Measurements from ENCODE around the gene ADI1.

DNA sequence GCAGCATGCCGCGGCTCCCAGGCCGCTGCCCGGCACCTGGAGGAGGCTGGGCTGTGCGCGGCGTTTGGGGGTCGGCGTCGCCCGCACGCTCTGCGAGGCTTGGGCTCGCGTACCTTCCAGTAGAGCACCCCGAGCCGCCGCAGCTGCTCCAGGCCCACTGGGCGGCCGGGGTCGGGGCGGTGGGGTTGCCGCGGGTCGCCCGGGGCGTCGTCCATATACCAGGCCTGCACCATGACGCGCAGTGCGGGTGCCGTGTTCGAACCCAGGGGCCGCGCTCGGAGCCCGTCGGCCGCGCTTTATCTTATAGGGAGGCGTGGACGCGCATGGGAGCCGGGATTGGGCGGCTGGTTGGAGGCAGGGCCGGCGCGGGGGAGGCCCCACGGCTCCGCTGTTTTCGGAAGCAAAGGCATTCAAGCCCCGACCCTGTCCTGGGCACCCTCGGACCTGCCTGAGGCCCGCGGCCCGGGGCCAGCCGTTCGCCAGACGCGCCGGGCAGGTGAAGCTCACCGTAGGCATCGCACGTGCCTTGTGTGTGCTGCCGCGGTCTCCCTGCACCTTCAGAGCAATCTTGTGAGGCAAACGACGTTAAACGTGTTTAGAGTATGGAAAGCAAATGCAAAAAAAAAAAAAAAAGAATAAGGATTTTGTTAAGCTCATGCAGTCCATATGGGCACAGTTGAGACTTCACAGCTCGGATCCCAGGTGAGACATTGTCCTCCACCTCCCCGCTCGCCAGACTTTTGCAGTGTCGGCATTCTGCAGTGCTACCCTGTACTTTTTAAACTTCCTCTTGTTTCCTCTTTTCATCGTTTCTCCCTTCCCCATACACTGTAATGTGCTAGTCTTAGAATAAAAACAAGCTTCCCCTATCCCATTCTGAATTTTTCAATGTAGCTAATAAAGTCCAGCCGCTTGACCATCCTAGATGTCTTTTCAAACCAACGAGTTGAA lies at the start of gene ADI1:
- TF ChIP-seq, protein P1, sequence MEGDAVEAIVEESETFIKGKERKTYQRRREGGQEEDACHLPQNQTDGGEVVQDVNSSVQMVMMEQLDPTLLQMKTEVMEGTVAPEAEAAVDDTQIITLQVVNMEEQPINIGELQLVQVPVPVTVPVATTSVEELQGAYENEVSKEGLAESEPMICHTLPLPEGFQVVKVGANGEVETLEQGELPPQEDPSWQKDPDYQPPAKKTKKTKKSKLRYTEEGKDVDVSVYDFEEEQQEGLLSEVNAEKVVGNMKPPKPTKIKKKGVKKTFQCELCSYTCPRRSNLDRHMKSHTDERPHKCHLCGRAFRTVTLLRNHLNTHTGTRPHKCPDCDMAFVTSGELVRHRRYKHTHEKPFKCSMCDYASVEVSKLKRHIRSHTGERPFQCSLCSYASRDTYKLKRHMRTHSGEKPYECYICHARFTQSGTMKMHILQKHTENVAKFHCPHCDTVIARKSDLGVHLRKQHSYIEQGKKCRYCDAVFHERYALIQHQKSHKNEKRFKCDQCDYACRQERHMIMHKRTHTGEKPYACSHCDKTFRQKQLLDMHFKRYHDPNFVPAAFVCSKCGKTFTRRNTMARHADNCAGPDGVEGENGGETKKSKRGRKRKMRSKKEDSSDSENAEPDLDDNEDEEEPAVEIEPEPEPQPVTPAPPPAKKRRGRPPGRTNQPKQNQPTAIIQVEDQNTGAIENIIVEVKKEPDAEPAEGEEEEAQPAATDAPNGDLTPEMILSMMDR (IDR thresholded peaks at IDR 0.05; ENCODE audit: insufficient read depth, low read depth, low read length): no peak
- TF ChIP-seq EZH2 (IDR thresholded peaks at IDR 0.05; ENCODE audit: insufficient read depth, low read length): no peak

Measured in astrocyte (in vitro differentiated cells and primary cell).